ENCODE data around the gene RIPOR3.
"Not testable (repeated sequence)": the region's sequence is repeated elsewhere in the genome, so short reads cannot be mapped to it uniquely, and the experiment has no call there.

Gene RIPOR3

GRCh38 chr20:50629670-50630045 lies 61.7 kb downstream of the RIPOR3 start:
- no peak for DNase-seq

- DNase-seq, result no peak
Measured at GRCh38 chr20:50628853-50629669, 62.3 kb downstream of the RIPOR3 start.

GRCh38 chr20:50628332-50628731 lies 63.0 kb downstream of the RIPOR3 start:
- no peak for DNase-seq

GRCh38 chr20:50627747-50628146 lies 63.6 kb downstream of the RIPOR3 start:
- no peak for DNase-seq

- no peak for DNase-seq
Measured at GRCh38 chr20:50625986-50626677, 65.2 kb downstream of the RIPOR3 start.

- no peak for DNase-seq
Measured at GRCh38 chr20:50624351-50625016, 66.9 kb downstream of the RIPOR3 start.

GRCh38 chr20:50621068-50621665 lies 70.2 kb downstream of the RIPOR3 start:
- no peak for DNase-seq

- not testable (repeated sequence) for DNase-seq
Measured at GRCh38 chr20:50620459-50620858, 70.9 kb downstream of the RIPOR3 start.

- DNase-seq, result no peak
Measured at GRCh38 chr20:50618537-50618936, 72.8 kb downstream of the RIPOR3 start.

- DNase-seq, result no peak
Measured at GRCh38 chr20:50617022-50617421, 74.3 kb downstream of the RIPOR3 start.

- no peak for DNase-seq
Measured at GRCh38 chr20:50615407-50615806, 75.9 kb downstream of the RIPOR3 start.

GRCh38 chr20:50613438-50614169 lies 77.7 kb downstream of the RIPOR3 start:
- no peak for DNase-seq

GRCh38 chr20:50611128-50611810 lies 80.1 kb downstream of the RIPOR3 start:
- no peak for DNase-seq

GRCh38 chr20:50610212-50610718 lies 81.1 kb downstream of the RIPOR3 start:
- DNase-seq, result no peak

GRCh38 chr20:50609438-50609989 lies 81.8 kb downstream of the RIPOR3 start:
- no peak for DNase-seq

GRCh38 chr20:50608750-50609104 lies 82.6 kb downstream of the RIPOR3 start:
- no peak for DNase-seq

GRCh38 chr20:50607850-50608749 lies 83.2 kb downstream of the RIPOR3 start:
- no peak for DNase-seq

- no peak for DNase-seq
Measured at GRCh38 chr20:50607436-50607835, 83.9 kb downstream of the RIPOR3 start.

GRCh38 chr20:50605136-50605535 lies 86.2 kb downstream of the RIPOR3 start:
- DNase-seq, result no peak

- DNase-seq, result no peak
Measured at GRCh38 chr20:50604451-50604850, 86.9 kb downstream of the RIPOR3 start.

All from NCI-H748 treated with DMSO at 0.1 percent for 48 hours (cell line).